B cell (primary cell): Measurements from ENCODE around the gene NCKIPSD. TPM values are rescaled to one million over a fixed set of nuclear protein-coding genes. Genes with fewer than 3 reads are reported as not detected.

Experiments
- ATAC-seq: fragments of 200-7000 bp; cut with Tn5 transposase; one replicate; pipeline ENCODE4 v1.10.0; 2021; ENCODE audit warnings: low read depth, mild to moderate bottlenecking, moderate number of reproducible peaks, moderate library complexity
- CTCF ChIA-PET: fragments of 350-600 bp; sonication (Branson Sonifier 250); formaldehyde crosslinking; loops from one replicate; lab custom pipeline; 2021; ENCODE audit warnings: antibody characterized with exemption, inconsistent platforms; lab: Charles Lee
- POLR2A ChIA-PET: fragments of 350-600 bp; sonication (Branson Sonifier 250); formaldehyde crosslinking; loops from one replicate; lab custom pipeline; 2021; ENCODE audit warnings: antibody characterized with exemption; lab: Charles Lee
- DNase-seq: peaks from one replicate; pipeline ENCODE4 v3.0.0; 2013
- H2AFZ ChIP-seq: 2 replicates; pipeline ENCODE4 v1.6.1; 2012; ENCODE audit warnings: mild to moderate bottlenecking, low read depth, low read length; ENCODE audit not compliant: insufficient read depth, poor library complexity, severe bottlenecking
- H3K27ac ChIP-seq, 2 donors: 1 replicate in 1 of 2; 2 replicates in 1 of 2; pipeline ENCODE4 v1.5.1; 2012 to 2013; ENCODE audit warnings: low read length in 2 of 2, mild to moderate bottlenecking in 2 of 2, moderate library complexity in 1 of 2
- H3K27me3 ChIP-seq, 4 experiments: fragments of 200-600 bp in 1 of 4; sonication (generic) in 1 of 4; replicated peaks in 1 of 4; 1 replicate in 2 of 4; 2 replicates in 2 of 4; pipeline versions ENCODE4 v1.6.1 to v1.7.0; 2013 to 2016; ENCODE audit warnings: low read length in 3 of 4, mild to moderate bottlenecking in 2 of 4, mixed read lengths in 1 of 4, moderate library complexity in 1 of 4; ENCODE audit not compliant: insufficient read depth in 4 of 4, control insufficient read depth in 3 of 4; ENCODE audit errors: control extremely low read depth in 1 of 4
- H3K36me3 ChIP-seq, 2 experiments: replicated peaks in 1 of 2; 1 replicate in 1 of 2; 2 replicates in 1 of 2; pipeline versions ENCODE4 v1.6.1 to v1.7.1; 2013; ENCODE audit warnings: low read length in 1 of 2; ENCODE audit not compliant: insufficient read depth in 2 of 2, control insufficient read depth in 1 of 2; ENCODE audit errors: control extremely low read depth in 1 of 2, extremely low read depth in 1 of 2
- H3K4me1 ChIP-seq, 2 donors: fragments of 200-600 bp in 1 of 2; sonication (generic) in 1 of 2; 1 replicate in 1 of 2; 2 replicates in 1 of 2; pipeline versions ENCODE4 v1.5.1 to v1.6.1; 2013 to 2017; ENCODE audit warnings: low read length in 2 of 2; ENCODE audit not compliant: control insufficient read depth in 2 of 2, insufficient read depth in 2 of 2
- H3K4me2 ChIP-seq: replicated peaks from 2 replicates; pipeline ENCODE3; 2012; ENCODE audit warnings: mild to moderate bottlenecking, low read depth, low read length; ENCODE audit not compliant: poor library complexity, severe bottlenecking
- H3K4me3 ChIP-seq, 5 experiments: fragments of 200-600 bp in 1 of 5; sonication (generic) in 1 of 5; 1 replicate in 3 of 5; 2 replicates in 2 of 5; pipeline versions ENCODE4 v1.5.1 to v1.7.0; 2011 to 2016; ENCODE audit warnings: low read length in 4 of 5, mild to moderate bottlenecking in 4 of 5, low read depth in 2 of 5, control low read depth in 1 of 5, moderate library complexity in 1 of 5; ENCODE audit not compliant: insufficient read depth in 1 of 5; ENCODE audit errors: control extremely low read depth in 1 of 5, extremely low read depth in 1 of 5
- H3K79me2 ChIP-seq: fragments of 200-600 bp; sonication (generic); one replicate; pipeline ENCODE4 v1.6.0; 2016; ENCODE audit warnings: low read length; ENCODE audit not compliant: control insufficient read depth, insufficient read depth
- H3K9ac ChIP-seq: fragments of 200-600 bp; sonication (generic); 2 replicates; pipeline ENCODE4 v1.6.1; 2017; ENCODE audit warnings: mild to moderate bottlenecking, low read length, moderate library complexity
- H3K9me3 ChIP-seq, 3 donors: one replicate each; pipeline versions ENCODE4 v1.6.1 to v1.7.1; 2013; ENCODE audit warnings: low read length in 2 of 3; ENCODE audit not compliant: control insufficient read depth in 2 of 3, insufficient read depth in 1 of 3; ENCODE audit errors: control extremely low read depth in 1 of 3
- H4K20me1 ChIP-seq: 2 replicates; pipeline ENCODE4 v1.6.0; 2012; ENCODE audit warnings: mild to moderate bottlenecking, low read length; ENCODE audit not compliant: insufficient read depth, control insufficient read depth, poor library complexity, severe bottlenecking
- H3K27ac Mint-ChIP-seq: one replicate; pipeline ENCODE4 v1.8.0; 2021; ENCODE audit warnings: mixed read lengths
- H3K27me3 Mint-ChIP-seq: one replicate; pipeline ENCODE4 v1.8.0; 2021; ENCODE audit warnings: mixed read lengths
- H3K4me1 Mint-ChIP-seq: one replicate; pipeline ENCODE4 v1.8.0; 2021; ENCODE audit warnings: mixed read lengths
- H3K4me3 Mint-ChIP-seq: one replicate; pipeline ENCODE4 v1.8.0; 2021; ENCODE audit warnings: mixed read lengths
- H3K9me3 Mint-ChIP-seq: one replicate; pipeline ENCODE4 v1.8.0; 2022; ENCODE audit warnings: mixed read lengths; ENCODE audit not compliant: insufficient read depth
- EZH2 ChIP-seq: IDR thresholded peaks from 2 replicates; pipeline ENCODE4 v1.6.1; 2012; ENCODE audit warnings: borderline replicate concordance, low read depth, mild to moderate bottlenecking, moderate library complexity, low read length; ENCODE audit not compliant: insufficient read depth, poor library complexity, severe bottlenecking
- WGBS: methylation state at CpG from one replicate; pipeline ENCODE4 v1.1.5; 2013; ENCODE audit warnings: missing lambda C conversion rate; ENCODE audit not compliant: insufficient coverage; 5-methylcytosine and 5-hydroxymethylcytosine counted together
- intact Hi-C: fragments of 100-400 bp; cut with micrococcal nuclease; formaldehyde crosslinking; loops from one replicate; pipeline ENCODE4 v1.10.0; 2022
- polyA plus RNA-seq: library from polyadenylated mRNA; depleted of rRNA; stranded (reverse); fragments of >200 nt; gene quantifications from 2 replicates; pipeline ENCODE4 v1.2.3, GENCODE V29; 2012
- total RNA-seq, 2 donors: library from RNA; stranded (reverse); fragments of 120-200 nt in 1 of 2; gene quantifications; 1 replicate in 1 of 2; 2 replicates in 1 of 2; pipeline versions ENCODE4 v1.2.3 to v1.2.4, GENCODE V29; 2013 to 2022
- TF ChIP-seq, protein P1 (sequence below): fragments of 200-600 bp; IDR thresholded peaks from one replicate; pipeline ENCODE4 v1.8.0; 2022; ENCODE audit warnings: antibody characterized with exemption, mild to moderate bottlenecking

The NCKIPSD gene
- total and polyA plus RNA-seq, 2 donors (not counting 1 experiment from before 2014, with no cell fraction given): 19.1 to 24.6 TPM

DNA sequence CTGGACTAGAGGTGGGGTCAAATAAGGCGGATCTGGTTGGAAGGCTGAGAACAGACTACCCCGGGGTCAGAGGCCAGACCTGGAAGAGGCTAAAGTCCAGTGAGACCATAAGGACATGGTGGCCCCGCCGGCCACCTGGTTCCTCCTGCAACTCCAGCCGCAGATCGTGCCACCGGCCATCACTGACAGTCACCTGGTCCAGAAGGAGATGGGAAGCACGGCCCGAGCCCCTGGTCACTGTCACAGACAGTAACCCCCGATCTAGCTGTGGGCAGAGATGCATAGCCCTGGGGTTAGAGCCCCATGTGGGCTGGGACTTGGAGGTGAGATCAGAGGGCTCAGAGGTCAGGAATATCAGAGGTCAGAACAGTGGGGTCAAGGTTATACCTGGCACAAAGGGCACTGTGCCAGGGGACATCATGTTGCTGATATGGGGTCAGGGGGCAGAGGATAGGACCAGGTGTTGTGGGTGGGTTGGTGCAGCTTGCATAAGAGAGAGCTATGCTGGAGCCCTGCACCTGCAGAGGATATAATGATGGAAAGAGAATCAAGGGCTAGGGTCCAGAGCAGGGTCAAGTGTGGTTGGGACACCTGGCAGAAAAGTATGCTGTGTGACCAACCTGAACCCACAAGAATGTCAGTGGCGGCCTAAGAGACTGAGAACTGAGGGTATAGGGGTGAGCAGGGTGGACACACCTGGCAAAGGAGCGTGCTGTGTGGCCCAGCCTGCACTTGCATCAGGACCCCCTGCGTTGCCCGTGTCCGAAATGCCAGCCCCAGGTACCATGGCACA is 32.6 kb downstream of the NCKIPSD start:
- DNase-seq (no peak), ATAC-seq (no peak)
- H3K9ac ChIP-seq: no peak overlapping the region
- Mint-ChIP-seq H3K27ac (no peak overlapping the region), H3K9me3 (no peaks in the 10 kb centered on the region), H3K4me3 (peak overlapping the region; percentile 15), H3K4me1 (peaks cover 17% of the 10 kb centered on the region), H3K27me3 (no peaks in the 10 kb centered on the region)
- TF ChIP-seq, protein P1, sequence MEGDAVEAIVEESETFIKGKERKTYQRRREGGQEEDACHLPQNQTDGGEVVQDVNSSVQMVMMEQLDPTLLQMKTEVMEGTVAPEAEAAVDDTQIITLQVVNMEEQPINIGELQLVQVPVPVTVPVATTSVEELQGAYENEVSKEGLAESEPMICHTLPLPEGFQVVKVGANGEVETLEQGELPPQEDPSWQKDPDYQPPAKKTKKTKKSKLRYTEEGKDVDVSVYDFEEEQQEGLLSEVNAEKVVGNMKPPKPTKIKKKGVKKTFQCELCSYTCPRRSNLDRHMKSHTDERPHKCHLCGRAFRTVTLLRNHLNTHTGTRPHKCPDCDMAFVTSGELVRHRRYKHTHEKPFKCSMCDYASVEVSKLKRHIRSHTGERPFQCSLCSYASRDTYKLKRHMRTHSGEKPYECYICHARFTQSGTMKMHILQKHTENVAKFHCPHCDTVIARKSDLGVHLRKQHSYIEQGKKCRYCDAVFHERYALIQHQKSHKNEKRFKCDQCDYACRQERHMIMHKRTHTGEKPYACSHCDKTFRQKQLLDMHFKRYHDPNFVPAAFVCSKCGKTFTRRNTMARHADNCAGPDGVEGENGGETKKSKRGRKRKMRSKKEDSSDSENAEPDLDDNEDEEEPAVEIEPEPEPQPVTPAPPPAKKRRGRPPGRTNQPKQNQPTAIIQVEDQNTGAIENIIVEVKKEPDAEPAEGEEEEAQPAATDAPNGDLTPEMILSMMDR: no peak
- TF ChIP-seq EZH2: no peak
- peaks cover 0 to 12% (median 0%) of the 10 kb centered on the region in 4 experiments for H3K27me3 ChIP-seq
- no peak overlapping the region for H2AFZ ChIP-seq
- H3K4me3 ChIP-seq: no peak overlapping the region
- CTCF ChIA-PET: interaction anchor here (1.0 kb wide), 1 partner anchor 217 kb away, joined by 3 read pairs; no protein-coding TSS in a partner anchor
- POLR2A ChIA-PET: no interaction called here
- H3K9me3 ChIP-seq: peaks cover 0 to 5% (median 0%) of the 10 kb centered on the region in 3 donors
- intact Hi-C loops: no loop called here
- no peaks in the 10 kb centered on the region for H4K20me1 ChIP-seq
- H3K36me3 ChIP-seq: no peaks in the 10 kb centered on the region
- peaks cover 5 to 18% of the 10 kb centered on the region in 2 donors for H3K4me1 ChIP-seq
- H3K4me2 ChIP-seq: no peak overlapping the region
- 84% methylated on average over 14 of the region's 15 CpGs for WGBS
- H3K27ac ChIP-seq: no peak overlapping the region
- H3K79me2 ChIP-seq: no peaks in the 10 kb centered on the region

DNA sequence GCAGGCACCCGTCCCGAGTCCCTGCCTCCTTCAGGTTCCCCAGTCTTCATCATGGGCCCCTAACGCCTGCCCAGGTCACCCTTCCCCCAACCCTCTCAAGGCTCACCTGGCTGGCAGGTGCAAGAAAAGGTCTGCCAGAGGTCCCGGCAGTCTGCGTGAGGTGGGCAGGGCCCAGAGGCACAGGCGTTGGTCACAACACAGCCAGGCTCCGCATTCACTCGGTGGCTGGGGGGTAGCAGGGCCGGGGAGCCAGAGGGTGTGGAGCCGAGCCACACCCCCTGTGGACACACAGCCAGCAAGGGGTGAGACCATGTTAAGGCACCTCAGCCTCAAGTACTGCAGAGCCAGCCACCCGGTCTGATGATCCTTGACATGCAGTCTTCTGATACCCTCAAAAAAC is 33.9 kb downstream of the NCKIPSD start:
- no peaks in the 10 kb centered on the region for H3K36me3 ChIP-seq
- no peaks in the 10 kb centered on the region for H3K9me3 ChIP-seq
- ATAC-seq: no peak
- peaks cover 4 to 10% of the 10 kb centered on the region in 2 donors for H3K4me1 ChIP-seq
- H3K4me2 ChIP-seq: no peak overlapping the region
- Mint-ChIP-seq H3K4me3 (no peak overlapping the region), H3K27me3 (no peaks in the 10 kb centered on the region), H3K9me3 (no peaks in the 10 kb centered on the region), H3K4me1 (peaks cover 11% of the 10 kb centered on the region), H3K27ac (no peak overlapping the region)
- H3K9ac ChIP-seq: no peak overlapping the region
- ChIA-PET POLR2A (no interaction called here), CTCF (no interaction called here)
- no peaks in the 10 kb centered on the region for H3K79me2 ChIP-seq
- intact Hi-C loops: no loop called here
- H3K27me3 ChIP-seq: no peaks in the 10 kb centered on the region
- 96% methylated on average over 11 of the region's 11 CpGs for WGBS
- no peak overlapping the region for H2AFZ ChIP-seq
- no peak for DNase-seq
- no peak overlapping the region for H3K27ac ChIP-seq
- H4K20me1 ChIP-seq: no peaks in the 10 kb centered on the region
- no peak for TF ChIP-seq EZH2
- TF ChIP-seq, protein P1: no peak
- H3K4me3 ChIP-seq: no peak overlapping the region
